Measurements from ENCODE around the gene RAB3A. TPM values are rescaled to one million over a fixed set of nuclear protein-coding genes. Genes with fewer than 3 reads are reported as not detected.

RAB3A gene
- total RNA-seq, 1 donor from 2014 or later: 0.17 TPM

GRCh38 chr19:18234194-18234593 is 30.4 kb upstream of the RAB3A start:
- no peak overlapping the region for H3K4me3 ChIP-seq (ENCODE audit: low read depth, low read length)
- no peak for DNase-seq (ENCODE audit: low read depth)
- TF ChIP-seq, protein P1, sequence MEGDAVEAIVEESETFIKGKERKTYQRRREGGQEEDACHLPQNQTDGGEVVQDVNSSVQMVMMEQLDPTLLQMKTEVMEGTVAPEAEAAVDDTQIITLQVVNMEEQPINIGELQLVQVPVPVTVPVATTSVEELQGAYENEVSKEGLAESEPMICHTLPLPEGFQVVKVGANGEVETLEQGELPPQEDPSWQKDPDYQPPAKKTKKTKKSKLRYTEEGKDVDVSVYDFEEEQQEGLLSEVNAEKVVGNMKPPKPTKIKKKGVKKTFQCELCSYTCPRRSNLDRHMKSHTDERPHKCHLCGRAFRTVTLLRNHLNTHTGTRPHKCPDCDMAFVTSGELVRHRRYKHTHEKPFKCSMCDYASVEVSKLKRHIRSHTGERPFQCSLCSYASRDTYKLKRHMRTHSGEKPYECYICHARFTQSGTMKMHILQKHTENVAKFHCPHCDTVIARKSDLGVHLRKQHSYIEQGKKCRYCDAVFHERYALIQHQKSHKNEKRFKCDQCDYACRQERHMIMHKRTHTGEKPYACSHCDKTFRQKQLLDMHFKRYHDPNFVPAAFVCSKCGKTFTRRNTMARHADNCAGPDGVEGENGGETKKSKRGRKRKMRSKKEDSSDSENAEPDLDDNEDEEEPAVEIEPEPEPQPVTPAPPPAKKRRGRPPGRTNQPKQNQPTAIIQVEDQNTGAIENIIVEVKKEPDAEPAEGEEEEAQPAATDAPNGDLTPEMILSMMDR (conservative IDR thresholded peaks at IDR 0.05; ENCODE audit: low read depth, low read length): no peak

DNA sequence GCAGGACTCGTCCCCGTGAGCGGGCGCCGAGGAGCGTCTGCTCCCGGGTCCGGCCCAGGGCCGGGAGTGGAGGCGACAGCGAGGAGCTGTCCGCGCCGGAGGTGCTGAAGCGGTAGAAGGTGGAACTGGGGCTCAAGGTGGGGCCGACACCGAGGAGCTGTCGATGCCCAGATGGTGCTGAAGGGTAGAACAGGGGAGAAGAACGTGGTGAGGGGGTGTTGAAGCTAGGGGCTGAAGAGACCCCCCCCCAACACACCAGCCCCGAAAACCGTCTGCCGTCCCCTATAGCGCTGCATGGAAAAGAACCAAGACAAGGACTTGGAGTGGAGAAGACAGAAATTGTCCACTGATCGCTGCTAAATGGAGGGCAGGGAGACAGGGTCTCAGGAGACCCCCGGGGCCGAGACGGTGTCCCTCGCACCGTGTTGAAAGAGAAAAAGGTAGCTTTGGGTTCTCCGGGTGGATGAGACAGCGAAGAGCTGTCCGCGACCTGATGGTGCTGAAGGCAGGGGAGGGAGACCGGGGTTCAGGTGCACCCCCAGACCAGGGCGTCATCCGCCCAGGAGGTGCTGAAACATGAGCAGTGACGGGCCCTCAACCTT is 29.5 kb upstream of the RAB3A start:
- TF ChIP-seq, protein P1 (conservative IDR thresholded peaks at IDR 0.05; ENCODE audit: low read depth, low read length): no peak
- DNase-seq (ENCODE audit: low read depth): no peak
- H3K4me3 ChIP-seq (ENCODE audit: low read depth, low read length): no peak overlapping the region

DNA sequence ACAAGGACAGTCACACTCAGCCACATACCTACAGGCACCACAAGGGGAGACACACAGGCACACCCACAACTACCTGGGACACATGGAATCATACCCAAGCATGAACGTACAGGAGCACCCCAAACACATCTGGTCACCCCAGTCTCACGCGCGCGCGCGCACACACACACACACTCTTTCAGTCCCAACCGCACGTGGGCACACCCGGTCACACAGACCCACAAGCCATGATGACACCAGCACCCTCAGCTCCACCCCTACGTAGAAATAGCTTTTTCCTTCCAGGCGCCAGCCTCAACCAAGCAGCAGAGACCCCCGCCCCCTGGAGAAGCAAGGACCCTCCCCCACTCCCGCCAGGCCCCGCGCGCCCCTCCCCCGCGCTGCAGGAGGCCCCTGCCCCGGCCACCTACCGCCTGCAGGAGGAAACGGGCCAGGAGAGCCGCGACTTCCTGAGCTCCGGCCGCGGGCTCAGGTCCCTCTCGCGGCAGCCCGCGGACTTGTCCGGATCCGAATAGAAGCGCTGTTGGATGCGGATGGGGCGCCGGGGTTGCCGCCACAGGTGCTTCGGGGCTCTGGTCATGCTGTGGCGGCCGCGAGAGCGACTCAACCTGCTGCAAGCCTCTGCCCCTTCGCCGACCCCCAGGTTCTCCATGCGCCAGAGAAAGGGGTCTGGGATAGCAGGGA is 28.8 kb upstream of the RAB3A start:
- no peak overlapping the region for H3K4me3 ChIP-seq (ENCODE audit: low read depth, low read length)
- TF ChIP-seq, protein P1 (conservative IDR thresholded peaks at IDR 0.05; ENCODE audit: low read depth, low read length): no peak
- DNase-seq (ENCODE audit: low read depth): no peak

- no peak overlapping the region for H3K4me3 ChIP-seq (ENCODE audit: low read depth, low read length)
- DNase-seq (ENCODE audit: low read depth): no peak
- TF ChIP-seq, protein P1 (conservative IDR thresholded peaks at IDR 0.05; ENCODE audit: low read depth, low read length): no peak
Observed at GRCh38 chr19:18231775-18232174, 27.9 kb upstream of the RAB3A start.

- no peak overlapping the region for H3K4me3 ChIP-seq (ENCODE audit: low read depth, low read length)
- TF ChIP-seq, protein P1 (conservative IDR thresholded peaks at IDR 0.05; ENCODE audit: low read depth, low read length): no peak
- DNase-seq (ENCODE audit: low read depth): no peak
Observed at GRCh38 chr19:18230941-18231734, 27.3 kb upstream of the RAB3A start.

DNA sequence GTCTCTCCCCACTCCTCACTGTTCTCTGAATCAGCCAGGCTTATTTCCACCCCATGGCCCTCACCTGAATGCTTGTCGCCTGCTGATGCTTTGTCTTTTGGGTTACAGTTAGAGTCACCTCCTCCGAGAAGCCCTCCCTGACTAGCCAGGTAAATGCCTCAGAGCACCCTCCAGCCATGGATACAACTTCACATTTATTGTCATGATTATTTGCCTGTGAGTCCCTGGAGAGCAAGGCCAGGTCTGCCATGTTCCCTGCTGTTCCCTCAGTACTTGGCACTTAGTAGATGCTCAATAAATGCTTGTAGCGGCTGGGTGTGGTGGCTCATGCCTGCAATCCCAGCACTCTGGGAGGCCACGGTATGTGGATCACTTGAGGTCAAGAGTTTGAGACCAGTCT is 26.1 kb upstream of the RAB3A start:
- TF ChIP-seq, protein P1 (conservative IDR thresholded peaks at IDR 0.05; ENCODE audit: low read depth, low read length): no peak
- DNase-seq (ENCODE audit: low read depth): no peak
- H3K4me3 ChIP-seq (ENCODE audit: low read depth, low read length): no peak overlapping the region
